AG04449 (cell line): Measurements from ENCODE around the gene SPATA25.
"Not testable (repeated sequence)": the region's sequence is repeated elsewhere in the genome, so short reads cannot be mapped to it uniquely, and the experiment has no call there.

Source experiments
- CTCF ChIA-PET: fragments of 350-600 bp; formaldehyde crosslinking; extraction: SDS; loops from one replicate; lab custom pipeline; 2021; ENCODE audit warnings: antibody characterized with exemption; lab: Yijun Ruan, JAX
- POLR2A ChIA-PET: fragments of 400-600, 350-600 bp; formaldehyde crosslinking; extraction: SDS; loops from one replicate; lab custom pipeline; 2020; ENCODE audit warnings: antibody characterized with exemption, inconsistent platforms; lab: Yijun Ruan, JAX
- DNase-seq: peaks from one replicate; pipeline ENCODE4 v3.0.0-alpha.2; 2010; ENCODE audit warnings: low read depth, low spot score
- H3K4me3 ChIP-seq: 2 replicates; pipeline ENCODE4 v1.5.1; 2011; ENCODE audit warnings: low read depth, mild to moderate bottlenecking, control low read depth, low read length
- CTCF ChIP-seq: IDR thresholded peaks from one replicate; pipeline ENCODE4 v1.5.1; 2011; ENCODE audit warnings: mild to moderate bottlenecking, moderate library complexity, low read length, control low read depth, inconsistent platforms; ENCODE audit not compliant: insufficient read depth; ENCODE audit errors: missing control alignments

Gene SPATA25

GRCh38 chr20:45887346-45887715 is at the start of gene SPATA25:
SPATA25 (minus strand) TSS chr20:45887622; CDS start chr20:45887590, 32 bp downstream.
- ChIA-PET CTCF (interaction anchor here (5.3 kb wide), 1 partner anchor 82 kb away, joined by 43 read pairs; no protein-coding TSS in a partner anchor), POLR2A (no interaction called here)
- TF ChIP-seq CTCF, result no peak
- no peak within 1 kb of the TSS for H3K4me3 ChIP-seq
- DNase-seq, result no peak

GRCh38 chr20:45935416-45936046 is 48.1 kb upstream of the SPATA25 start:
- TF ChIP-seq CTCF, result no peak
- POLR2A ChIA-PET, result interaction anchor here (0.6 to 2.6 kb wide), 18 partner anchors 9 to 994 kb away, joined by 3 to 31 read pairs (median 5); partner anchors contain the start of genes CTSA, NEURL2, SNX21 and ZSWIM1
- H3K4me3 ChIP-seq, result peak overlapping the region; percentile 74
- CTCF ChIA-PET, result interaction anchor here (0.6 to 3.7 kb wide), 6 partner anchors 35 to 623 kb away, joined by 3 to 23 read pairs (median 3); no protein-coding TSS in a partner anchor
- DNase-seq, result no peak

GRCh38 chr20:45934586-45935415 is 47.4 kb upstream of the SPATA25 start, which contains the start of gene PCIF1:
PCIF1 (plus strand) TSS chr20:45934683; CDS start chr20:45939000, 4,317 bp downstream.
- no peak for TF ChIP-seq CTCF
- ChIA-PET CTCF (interaction anchor here (0.9 to 3.7 kb wide), 6 partner anchors 9 to 139 kb away, joined by 3 to 23 read pairs (median 4); no protein-coding TSS in a partner anchor), POLR2A (interaction anchor here (0.6 to 2.6 kb wide), 21 partner anchors 9 to 993 kb away, joined by 3 to 31 read pairs (median 5); partner anchors contain the start of genes CTSA, NEURL2, SNX21 and ZSWIM1)
- DNase-seq, result peak; percentile 67
- H3K4me3 ChIP-seq, result peak within 1 kb of the TSS; percentile 99

GRCh38 chr20:45934046-45934585 is 46.7 kb upstream of the SPATA25 start:
- DNase-seq, result no peak
- CTCF ChIA-PET, result interaction anchor here (0.9 to 3.7 kb wide), 11 partner anchors 9 to 138 kb away, joined by 3 to 23 read pairs (median 4); no protein-coding TSS in a partner anchor
- no peak for TF ChIP-seq CTCF
- peak overlapping the region; percentile 99 for H3K4me3 ChIP-seq
- POLR2A ChIA-PET, result interaction anchor here (0.7 to 2.6 kb wide), 19 partner anchors 10 to 100 kb away, joined by 3 to 31 read pairs (median 5); partner anchors contain the start of genes CTSA, NEURL2, SNX21 and ZSWIM1

- POLR2A ChIA-PET, result interaction anchor here (0.9 to 2.6 kb wide), 12 partner anchors 9 to 99 kb away, joined by 3 to 31 read pairs (median 8); partner anchors contain the start of genes CTSA, NEURL2, SNX21 and ZSWIM1
- peak overlapping the region; percentile 99 for H3K4me3 ChIP-seq
- no peak for DNase-seq
- CTCF ChIA-PET, result interaction anchor here (0.8 to 3.7 kb wide), 9 partner anchors 8 to 47 kb away, joined by 3 to 23 read pairs (median 4); no protein-coding TSS in a partner anchor
- TF ChIP-seq CTCF, result peak; percentile 22
These were observed 46.0 kb upstream of the SPATA25 start for GRCh38 chr20:45933266-45934045.

GRCh38 chr20:45931680-45932079 is 44.3 kb upstream of the SPATA25 start:
- H3K4me3 ChIP-seq, DNase-seq, POLR2A ChIA-PET: not testable (repeated sequence)
- CTCF ChIA-PET, result interaction anchor here (1.3 to 1.7 kb wide), 2 partner anchors 41 to 47 kb away, joined by 3 to 4 read pairs; no protein-coding TSS in a partner anchor
